Measurements from ENCODE around the gene SLC9C1. TPM values are rescaled to one million over a fixed set of nuclear protein-coding genes. Genes with fewer than 3 reads are reported as not detected.
A peak's percentile ranks its signal among the peaks of the same experiment; 100 is the strongest.

Gene SLC9C1
- polyA plus RNA-seq, 1 donor (not counting 4 experiments of a cell fraction or from before 2014, with no cell fraction given) = not detected

GRCh38 chr3:112302881-112303763, 9.1 kb upstream of the SLC9C1 start:
- TF ChIP-seq EZH2 (IDR thresholded peaks at IDR 0.05; ENCODE audit: low read length) (no peak), CTCF (optimal IDR thresholded peaks at IDR 0.05 in 1 of 3, IDR thresholded peaks at IDR 0.05 in 1 of 3, conservative IDR thresholded peaks at IDR 0.05 in 1 of 3; ENCODE audit: extremely low read depth in 1 of 3, insufficient read depth in 2 of 3, low read length in 3 of 3) (no peak)
- Histone ChIP-seq H2AFZ (ENCODE audit: control insufficient read depth, low read length) (peak overlapping the region; percentile 70), H3K79me2 (ENCODE audit: control insufficient read depth, insufficient read depth, low read length) (no peaks in the 10 kb centered on the region), H3K4me2 (ENCODE audit: control insufficient read depth, extremely low read depth, insufficient read depth, low read depth, low read length) (peak overlapping the region; percentile 70), H3K27me3 (ENCODE audit: control insufficient read depth, extremely low read depth, insufficient read depth, low read length) (no peaks in the 10 kb centered on the region), H3K9ac (ENCODE audit: control insufficient read depth, extremely low read depth, insufficient read depth, low read length) (no peak overlapping the region), H3K4me1 (ENCODE audit: control insufficient read depth, extremely low read depth, insufficient read depth, low read length) (peaks cover 2% of the 10 kb centered on the region), H3K9me3 (ENCODE audit: control insufficient read depth, low read depth, low read length) (no peaks in the 10 kb centered on the region), H3K27ac (ENCODE audit: control insufficient read depth, insufficient read depth, low read length) (no peak overlapping the region), H4K20me1 (ENCODE audit: control insufficient read depth, extremely low read depth, insufficient read depth, low read length) (no peaks in the 10 kb centered on the region), H3K4me3 (ENCODE audit: control insufficient read depth in 2 of 3, extremely low read depth in 1 of 3, insufficient read depth in 2 of 3, low read depth in 1 of 3, low read length in 3 of 3) (peak overlapping the region in 2 of 3 experiments; percentile 11 to 13), H3K36me3 (ENCODE audit: control insufficient read depth in 2 of 2, extremely low read depth in 1 of 2, insufficient read depth in 2 of 2, low read length in 2 of 2) (no peaks in the 10 kb centered on the region), H3K9me1 (ENCODE audit: control insufficient read depth, extremely low read depth, insufficient read depth, low read length) (no peaks in the 10 kb centered on the region)
- DNase-seq (ENCODE audit: low read depth, low spot score) = no peak
- dilution Hi-C loops (cut with MboI; ENCODE audit: extremely low pct_ligation_motif_present, low sequenced_read_pairs) = no loop called here
- FAIRE-seq = no peak

- H3K4me1 ChIP-seq (ENCODE audit: control insufficient read depth, extremely low read depth, insufficient read depth, low read length) = peaks cover 2% of the 10 kb centered on the region
- no peaks in the 10 kb centered on the region for H3K9me1 ChIP-seq (ENCODE audit: control insufficient read depth, extremely low read depth, insufficient read depth, low read length)
- no peaks in the 10 kb centered on the region for H3K79me2 ChIP-seq (ENCODE audit: control insufficient read depth, insufficient read depth, low read length)
- TF ChIP-seq CTCF (optimal IDR thresholded peaks at IDR 0.05 in 1 of 3, IDR thresholded peaks at IDR 0.05 in 1 of 3, conservative IDR thresholded peaks at IDR 0.05 in 1 of 3; ENCODE audit: extremely low read depth in 1 of 3, insufficient read depth in 2 of 3, low read length in 3 of 3) (no peak), EZH2 (IDR thresholded peaks at IDR 0.05; ENCODE audit: low read length) (no peak)
- H3K9me3 ChIP-seq (ENCODE audit: control insufficient read depth, low read depth, low read length) = no peaks in the 10 kb centered on the region
- no peaks in the 10 kb centered on the region for H3K27me3 ChIP-seq (ENCODE audit: control insufficient read depth, extremely low read depth, insufficient read depth, low read length)
- no peak for FAIRE-seq
- H3K4me3 ChIP-seq (ENCODE audit: control insufficient read depth in 2 of 3, extremely low read depth in 1 of 3, insufficient read depth in 2 of 3, low read depth in 1 of 3, low read length in 3 of 3) = no peak overlapping the region
- H2AFZ ChIP-seq (ENCODE audit: control insufficient read depth, low read length) = no peak overlapping the region
- H3K36me3 ChIP-seq (ENCODE audit: control insufficient read depth in 2 of 2, extremely low read depth in 1 of 2, insufficient read depth in 2 of 2, low read length in 2 of 2) = no peaks in the 10 kb centered on the region
- H3K4me2 ChIP-seq (ENCODE audit: control insufficient read depth, extremely low read depth, insufficient read depth, low read depth, low read length) = no peak overlapping the region
- dilution Hi-C loops (cut with MboI; ENCODE audit: extremely low pct_ligation_motif_present, low sequenced_read_pairs) = no loop called here
- DNase-seq (ENCODE audit: low read depth, low spot score) = no peak
- H3K27ac ChIP-seq (ENCODE audit: control insufficient read depth, insufficient read depth, low read length) = no peak overlapping the region
- H3K9ac ChIP-seq (ENCODE audit: control insufficient read depth, extremely low read depth, insufficient read depth, low read length) = no peak overlapping the region
- H4K20me1 ChIP-seq (ENCODE audit: control insufficient read depth, extremely low read depth, insufficient read depth, low read length) = no peaks in the 10 kb centered on the region
Measured at GRCh38 chr3:112302150-112302830, 8.3 kb upstream of the SLC9C1 start.

All from keratinocyte (primary cell).